ENCODE results near the gene GRAP.
A peak's percentile ranks its signal among the peaks of the same experiment; 100 is the strongest.

The GRAP gene

DNA sequence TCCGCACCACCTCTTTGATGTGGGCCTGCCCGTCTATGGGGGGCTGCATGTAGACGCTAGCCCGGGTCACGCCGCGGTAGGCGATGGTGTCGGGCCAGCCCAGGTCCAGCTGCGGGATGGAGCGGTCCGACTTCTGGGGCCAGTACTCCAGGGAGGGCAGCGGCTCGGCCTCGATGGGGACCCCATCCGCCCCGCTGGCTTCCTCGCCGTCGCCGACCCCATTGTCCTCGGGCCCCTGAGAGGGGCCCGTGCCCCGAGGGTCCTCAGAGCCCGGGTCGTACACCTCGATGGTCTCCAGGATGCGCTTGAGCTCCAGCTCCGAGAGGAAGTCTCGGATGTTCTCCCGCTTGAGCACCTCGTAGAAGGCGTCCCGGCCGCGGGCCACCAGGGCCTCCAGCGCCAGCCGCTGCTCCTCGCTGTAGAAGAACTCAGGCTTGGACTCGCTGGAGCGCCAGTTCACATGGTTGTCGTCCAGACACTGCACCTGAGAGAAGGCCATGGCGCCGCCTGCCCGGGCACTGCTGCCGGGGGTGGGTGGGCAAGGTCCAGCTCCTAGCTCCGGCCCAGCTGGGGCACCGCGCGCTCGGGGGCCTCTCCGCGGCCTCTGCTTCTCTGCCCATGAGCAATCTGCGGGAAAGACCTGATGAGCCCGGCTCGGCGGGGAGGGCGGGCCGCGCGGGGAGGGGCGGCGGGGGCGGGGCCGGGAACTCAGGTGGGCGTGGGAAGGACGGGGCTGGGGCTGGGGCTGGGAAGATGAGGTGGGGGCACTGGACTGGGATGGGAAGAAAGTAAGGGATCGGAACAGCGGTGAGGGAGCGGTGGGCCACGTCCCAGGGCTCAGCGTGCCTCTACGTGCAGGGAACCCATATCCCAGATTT lies 43.0 kb downstream of the GRAP start (continued):
- TF ChIP-seq ZNF48 (tag by site-specific recombination; IDR thresholded peaks at IDR 0.05) (no peak), RBAK (tag by site-specific recombination; IDR thresholded peaks at IDR 0.05) (no peak), ZNF214 (tag by site-specific recombination; IDR thresholded peaks at IDR 0.05; ENCODE audit: borderline replicate concordance) (no peak), KLF7 (tag by site-specific recombination; IDR thresholded peaks at IDR 0.05; ENCODE audit: borderline replicate concordance) (no peak), ZNF140 (tag by site-specific recombination; IDR thresholded peaks at IDR 0.05) (no peak), ZBTB7A (tag by site-specific recombination; IDR thresholded peaks at IDR 0.05; ENCODE audit: low read depth) (no peak), ZNF184 (tag by site-specific recombination; IDR thresholded peaks at IDR 0.05) (no peak), ZNF132 (tag by site-specific recombination; IDR thresholded peaks at IDR 0.05; ENCODE audit: borderline replicate concordance) (no peak), MEIS1 (CRISPR knock-in tag; IDR thresholded peaks at IDR 0.05; ENCODE audit: borderline replicate concordance) (0 out of 2 replicates have a peak, but pooled peaks have one; percentile 18), ZNF549 (tag by site-specific recombination; IDR thresholded peaks at IDR 0.05) (no peak), ZNF221 (tag by site-specific recombination; IDR thresholded peaks at IDR 0.05; ENCODE audit: borderline replicate concordance) (no peak), ZNF292 (tag by site-specific recombination; IDR thresholded peaks at IDR 0.05; ENCODE audit: borderline replicate concordance, low read depth) (no peak), OVOL3 (tag by site-specific recombination; IDR thresholded peaks at IDR 0.05) (no peak), ZIC2 (tag by site-specific recombination; IDR thresholded peaks at IDR 0.05) (0 out of 2 replicates have a peak, but pooled peaks have one; percentile 12), ZNF830 (tag by site-specific recombination; IDR thresholded peaks at IDR 0.05; ENCODE audit: low read depth) (no peak), BCL11B (tag by site-specific recombination; IDR thresholded peaks at IDR 0.05; ENCODE audit: low read depth) (no peak), ZNF274 (IDR thresholded peaks at IDR 0.05; ENCODE audit: low read length) (no peak), ZNF274 (tag by site-specific recombination; IDR thresholded peaks at IDR 0.05; ENCODE audit: borderline replicate concordance) (no peak), ZNF433 (tag by site-specific recombination; IDR thresholded peaks at IDR 0.05; ENCODE audit: low read depth) (no peak), ZNF747 (tag by site-specific recombination; IDR thresholded peaks at IDR 0.05) (no peak), ZBTB48 (tag by site-specific recombination; IDR thresholded peaks at IDR 0.05) (peak; percentile 95)
- TF ChIP-seq, protein P1, sequence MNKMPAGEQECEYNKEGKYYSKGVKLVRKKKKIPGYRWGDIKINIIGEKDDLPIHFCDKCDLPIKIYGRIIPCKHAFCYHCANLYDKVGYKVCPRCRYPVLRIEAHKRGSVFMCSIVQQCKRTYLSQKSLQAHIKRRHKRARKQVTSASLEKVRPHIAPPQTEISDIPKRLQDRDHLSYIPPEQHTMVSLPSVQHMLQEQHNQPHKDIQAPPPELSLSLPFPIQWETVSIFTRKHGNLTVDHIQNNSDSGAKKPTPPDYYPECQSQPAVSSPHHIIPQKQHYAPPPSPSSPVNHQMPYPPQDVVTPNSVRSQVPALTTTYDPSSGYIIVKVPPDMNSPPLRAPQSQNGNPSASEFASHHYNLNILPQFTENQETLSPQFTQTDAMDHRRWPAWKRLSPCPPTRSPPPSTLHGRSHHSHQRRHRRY (tag by site-specific recombination; IDR thresholded peaks at IDR 0.05) = no peak
- TF ChIP-seq, protein P2, sequence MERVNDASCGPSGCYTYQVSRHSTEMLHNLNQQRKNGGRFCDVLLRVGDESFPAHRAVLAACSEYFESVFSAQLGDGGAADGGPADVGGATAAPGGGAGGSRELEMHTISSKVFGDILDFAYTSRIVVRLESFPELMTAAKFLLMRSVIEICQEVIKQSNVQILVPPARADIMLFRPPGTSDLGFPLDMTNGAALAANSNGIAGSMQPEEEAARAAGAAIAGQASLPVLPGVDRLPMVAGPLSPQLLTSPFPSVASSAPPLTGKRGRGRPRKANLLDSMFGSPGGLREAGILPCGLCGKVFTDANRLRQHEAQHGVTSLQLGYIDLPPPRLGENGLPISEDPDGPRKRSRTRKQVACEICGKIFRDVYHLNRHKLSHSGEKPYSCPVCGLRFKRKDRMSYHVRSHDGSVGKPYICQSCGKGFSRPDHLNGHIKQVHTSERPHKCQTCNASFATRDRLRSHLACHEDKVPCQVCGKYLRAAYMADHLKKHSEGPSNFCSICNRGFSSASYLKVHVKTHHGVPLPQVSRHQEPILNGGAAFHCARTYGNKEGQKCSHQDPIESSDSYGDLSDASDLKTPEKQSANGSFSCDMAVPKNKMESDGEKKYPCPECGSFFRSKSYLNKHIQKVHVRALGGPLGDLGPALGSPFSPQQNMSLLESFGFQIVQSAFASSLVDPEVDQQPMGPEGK (tag by site-specific recombination; IDR thresholded peaks at IDR 0.05) = peak; percentile 16
- TF ChIP-seq, protein P3, sequence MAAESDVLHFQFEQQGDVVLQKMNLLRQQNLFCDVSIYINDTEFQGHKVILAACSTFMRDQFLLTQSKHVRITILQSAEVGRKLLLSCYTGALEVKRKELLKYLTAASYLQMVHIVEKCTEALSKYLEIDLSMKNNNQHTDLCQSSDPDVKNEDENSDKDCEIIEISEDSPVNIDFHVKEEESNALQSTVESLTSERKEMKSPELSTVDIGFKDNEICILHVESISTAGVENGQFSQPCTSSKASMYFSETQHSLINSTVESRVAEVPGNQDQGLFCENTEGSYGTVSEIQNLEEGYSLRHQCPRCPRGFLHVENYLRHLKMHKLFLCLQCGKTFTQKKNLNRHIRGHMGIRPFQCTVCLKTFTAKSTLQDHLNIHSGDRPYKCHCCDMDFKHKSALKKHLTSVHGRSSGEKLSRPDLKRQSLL (tag by site-specific recombination; IDR thresholded peaks at IDR 0.05) = peak; percentile 92
- TF ChIP-seq, protein P4, sequence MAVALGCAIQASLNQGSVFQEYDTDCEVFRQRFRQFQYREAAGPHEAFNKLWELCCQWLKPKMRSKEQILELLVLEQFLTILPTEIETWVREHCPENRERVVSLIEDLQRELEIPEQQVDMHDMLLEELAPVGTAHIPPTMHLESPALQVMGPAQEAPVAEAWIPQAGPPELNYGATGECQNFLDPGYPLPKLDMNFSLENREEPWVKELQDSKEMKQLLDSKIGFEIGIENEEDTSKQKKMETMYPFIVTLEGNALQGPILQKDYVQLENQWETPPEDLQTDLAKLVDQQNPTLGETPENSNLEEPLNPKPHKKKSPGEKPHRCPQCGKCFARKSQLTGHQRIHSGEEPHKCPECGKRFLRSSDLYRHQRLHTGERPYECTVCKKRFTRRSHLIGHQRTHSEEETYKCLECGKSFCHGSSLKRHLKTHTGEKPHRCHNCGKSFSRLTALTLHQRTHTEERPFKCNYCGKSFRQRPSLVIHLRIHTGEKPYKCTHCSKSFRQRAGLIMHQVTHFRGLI (tag by site-specific recombination; IDR thresholded peaks at IDR 0.05) = no peak
- TF ChIP-seq, protein P5, sequence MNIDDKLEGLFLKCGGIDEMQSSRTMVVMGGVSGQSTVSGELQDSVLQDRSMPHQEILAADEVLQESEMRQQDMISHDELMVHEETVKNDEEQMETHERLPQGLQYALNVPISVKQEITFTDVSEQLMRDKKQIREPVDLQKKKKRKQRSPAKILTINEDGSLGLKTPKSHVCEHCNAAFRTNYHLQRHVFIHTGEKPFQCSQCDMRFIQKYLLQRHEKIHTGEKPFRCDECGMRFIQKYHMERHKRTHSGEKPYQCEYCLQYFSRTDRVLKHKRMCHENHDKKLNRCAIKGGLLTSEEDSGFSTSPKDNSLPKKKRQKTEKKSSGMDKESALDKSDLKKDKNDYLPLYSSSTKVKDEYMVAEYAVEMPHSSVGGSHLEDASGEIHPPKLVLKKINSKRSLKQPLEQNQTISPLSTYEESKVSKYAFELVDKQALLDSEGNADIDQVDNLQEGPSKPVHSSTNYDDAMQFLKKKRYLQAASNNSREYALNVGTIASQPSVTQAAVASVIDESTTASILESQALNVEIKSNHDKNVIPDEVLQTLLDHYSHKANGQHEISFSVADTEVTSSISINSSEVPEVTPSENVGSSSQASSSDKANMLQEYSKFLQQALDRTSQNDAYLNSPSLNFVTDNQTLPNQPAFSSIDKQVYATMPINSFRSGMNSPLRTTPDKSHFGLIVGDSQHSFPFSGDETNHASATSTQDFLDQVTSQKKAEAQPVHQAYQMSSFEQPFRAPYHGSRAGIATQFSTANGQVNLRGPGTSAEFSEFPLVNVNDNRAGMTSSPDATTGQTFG (tag by site-specific recombination; IDR thresholded peaks at IDR 0.05; ENCODE audit: borderline replicate concordance) = no peak
- TF ChIP-seq, protein P6, sequence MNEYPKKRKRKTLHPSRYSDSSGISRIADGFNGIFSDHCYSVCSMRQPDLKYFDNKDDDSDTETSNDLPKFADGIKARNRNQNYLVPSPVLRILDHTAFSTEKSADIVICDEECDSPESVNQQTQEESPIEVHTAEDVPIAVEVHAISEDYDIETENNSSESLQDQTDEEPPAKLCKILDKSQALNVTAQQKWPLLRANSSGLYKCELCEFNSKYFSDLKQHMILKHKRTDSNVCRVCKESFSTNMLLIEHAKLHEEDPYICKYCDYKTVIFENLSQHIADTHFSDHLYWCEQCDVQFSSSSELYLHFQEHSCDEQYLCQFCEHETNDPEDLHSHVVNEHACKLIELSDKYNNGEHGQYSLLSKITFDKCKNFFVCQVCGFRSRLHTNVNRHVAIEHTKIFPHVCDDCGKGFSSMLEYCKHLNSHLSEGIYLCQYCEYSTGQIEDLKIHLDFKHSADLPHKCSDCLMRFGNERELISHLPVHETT (tag by site-specific recombination; IDR thresholded peaks at IDR 0.05) = no peak
- TF ChIP-seq, protein P7, sequence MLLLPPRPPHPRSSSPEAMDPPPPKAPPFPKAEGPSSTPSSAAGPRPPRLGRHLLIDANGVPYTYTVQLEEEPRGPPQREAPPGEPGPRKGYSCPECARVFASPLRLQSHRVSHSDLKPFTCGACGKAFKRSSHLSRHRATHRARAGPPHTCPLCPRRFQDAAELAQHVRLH (tag by site-specific recombination; IDR thresholded peaks at IDR 0.05) = no peak

Measured in HEK293 (cell line).